SJSA1 (cell line): ENCODE results near the gene PXMP2. TPM values are rescaled to one million over a fixed set of nuclear protein-coding genes. Genes with fewer than 3 reads are reported as not detected.
"Not testable (repeated sequence)": the region's sequence is repeated elsewhere in the genome, so short reads cannot be mapped to it uniquely, and the experiment has no call there.

Experiments
- DNase-seq, 2 experiments: peaks; one replicate each; pipeline ENCODE4 v3.0.0-alpha.2; 2015 to 2020; ENCODE audit warnings: low spot score in 2 of 2, low read depth in 1 of 2
- H3K27ac ChIP-seq: fragments of 250-450 bp; sonication (Bioruptor Pico); 2 replicates; pipeline ENCODE4 v1.5.1; 2020; ENCODE audit warnings: mild to moderate bottlenecking, moderate library complexity
- H3K27me3 ChIP-seq: fragments of 250-450 bp; sonication (Bioruptor Pico); replicated peaks from 2 replicates; pipeline ENCODE4 v1.5.1; 2020; ENCODE audit warnings: mild to moderate bottlenecking, moderate library complexity
- H3K36me3 ChIP-seq: fragments of 250-450 bp; sonication (Bioruptor Pico); 2 replicates; pipeline ENCODE4 v1.5.1; 2020; ENCODE audit warnings: mild to moderate bottlenecking
- H3K4me1 ChIP-seq: fragments of 250-450 bp; sonication (Bioruptor Pico); replicated peaks from 2 replicates; pipeline ENCODE4 v1.6.1; 2021; ENCODE audit warnings: mild to moderate bottlenecking
- H3K4me3 ChIP-seq: fragments of 250-450 bp; sonication (Bioruptor Pico); 2 replicates; pipeline ENCODE4 v1.5.1; 2020; ENCODE audit warnings: mild to moderate bottlenecking
- H3K9me3 ChIP-seq: fragments of 250-450 bp; sonication (Bioruptor Pico); replicated peaks from 2 replicates; pipeline ENCODE4 v1.5.1; 2020; ENCODE audit warnings: mild to moderate bottlenecking
- total RNA-seq: library from RNA; depleted of rRNA; stranded (reverse); fragments of >200 nt; shearing (Covaris generic); gene quantifications from 2 replicates; pipeline ENCODE4 v1.2.3, GENCODE V29; 2014

Gene PXMP2
- total RNA-seq, 1 experiment from 2014 or later: 105 TPM

DNA sequence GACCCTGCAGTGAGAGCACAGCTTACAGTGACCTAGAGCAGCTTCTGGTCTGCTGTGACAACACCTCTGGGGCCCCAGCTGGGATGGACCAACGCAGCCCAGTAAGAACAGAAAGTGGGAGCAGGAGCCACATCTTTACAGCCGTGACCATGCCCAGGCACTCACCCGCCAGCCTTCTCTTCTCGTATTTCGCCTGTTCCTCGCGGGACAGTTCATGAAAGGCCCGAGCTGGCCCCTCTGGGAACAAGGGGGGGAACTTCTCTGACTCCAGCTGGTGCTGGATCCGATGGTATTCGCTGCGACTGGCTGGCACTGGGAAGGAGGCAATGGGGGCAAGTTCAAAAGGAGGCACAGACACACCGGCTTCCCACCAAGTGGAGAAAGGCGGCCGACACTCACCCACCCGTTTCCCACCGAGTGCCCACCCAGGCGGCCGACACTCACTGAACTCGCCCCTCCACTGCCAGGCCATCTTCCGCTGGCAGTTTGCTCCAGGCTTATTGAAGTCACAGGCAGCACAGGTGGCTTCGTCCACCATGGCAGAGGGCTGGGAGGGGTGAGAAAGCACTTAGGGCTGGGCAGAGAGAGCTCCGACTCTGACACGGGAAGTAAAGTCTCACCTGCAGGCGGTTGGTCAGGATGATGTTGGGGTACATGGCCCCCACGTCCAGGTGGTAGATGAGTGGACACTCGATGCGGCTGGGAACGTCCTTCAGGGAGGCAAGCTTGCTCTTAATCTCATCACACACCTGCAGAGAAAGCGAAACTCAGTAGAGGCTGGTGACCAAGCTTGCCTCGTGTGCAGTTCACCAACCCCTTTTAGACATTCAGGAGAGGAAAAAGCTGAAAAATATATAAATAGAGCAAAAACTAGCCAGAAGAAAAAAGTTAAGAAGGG, 18.9 kb upstream of the PXMP2 start:
- no peaks in the 10 kb centered on the region for H3K9me3 ChIP-seq
- H3K4me3 ChIP-seq: no peak overlapping the region
- no peaks in the 10 kb centered on the region for H3K4me1 ChIP-seq
- H3K27ac ChIP-seq: no peak overlapping the region
- H3K36me3 ChIP-seq: peaks cover 95% of the 10 kb centered on the region
- DNase-seq: no peak
- no peaks in the 10 kb centered on the region for H3K27me3 ChIP-seq

DNA sequence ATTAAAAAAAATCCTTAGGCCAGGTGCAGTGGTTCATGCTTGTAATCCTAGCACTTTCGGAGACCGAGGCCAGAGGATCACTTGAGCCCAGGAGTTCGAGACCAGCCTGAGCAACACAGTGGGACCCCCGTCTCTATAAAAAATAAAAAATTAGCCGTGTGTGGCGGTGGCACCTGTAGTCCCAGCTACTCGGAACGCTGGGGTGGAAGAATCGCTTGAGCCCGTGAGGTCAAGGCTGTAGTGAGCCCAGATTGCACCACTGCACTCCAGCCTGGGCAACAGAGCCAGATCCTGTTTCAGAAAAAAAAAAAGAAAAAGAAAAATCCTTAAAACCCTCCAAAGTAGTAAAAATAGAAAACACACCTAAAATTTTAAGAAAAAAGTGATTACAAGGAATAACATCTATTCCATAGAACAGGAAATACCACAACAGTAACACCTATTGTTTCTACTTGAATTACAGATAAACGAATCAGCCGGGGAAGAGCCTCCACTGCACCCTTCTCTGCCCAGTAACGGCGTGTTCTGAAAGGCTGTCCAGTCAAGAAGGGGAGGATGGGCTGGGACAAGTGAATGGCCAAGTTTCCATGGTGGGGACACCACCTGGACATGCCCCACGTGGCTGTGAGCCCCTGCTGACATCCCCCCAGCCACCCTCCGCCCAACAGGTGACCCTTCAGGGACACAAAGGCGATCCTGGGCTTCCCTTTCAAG, 18.1 kb upstream of the PXMP2 start:
- Histone ChIP-seq H3K36me3 (peaks cover 93% of the 10 kb centered on the region), H3K4me3 (no peak overlapping the region), H3K4me1 (no peaks in the 10 kb centered on the region), H3K9me3 (no peaks in the 10 kb centered on the region), H3K27me3 (no peaks in the 10 kb centered on the region), H3K27ac (no peak overlapping the region)
- DNase-seq: no peak

- H3K36me3 ChIP-seq: peaks cover 93% of the 10 kb centered on the region
- H3K4me1 ChIP-seq: no peaks in the 10 kb centered on the region
- no peak for DNase-seq
- H3K9me3 ChIP-seq: no peaks in the 10 kb centered on the region
- no peaks in the 10 kb centered on the region for H3K27me3 ChIP-seq
- H3K27ac ChIP-seq: no peak overlapping the region
- H3K4me3 ChIP-seq: no peak overlapping the region
These were observed 15.3 kb upstream of the PXMP2 start for GRCh38 chr12:132672116-132672515.

GRCh38 chr12:132672678-132673077, 14.7 kb upstream of the PXMP2 start:
- H3K27ac ChIP-seq: no peak overlapping the region
- peaks cover 93% of the 10 kb centered on the region for H3K36me3 ChIP-seq
- no peaks in the 10 kb centered on the region for H3K9me3 ChIP-seq

GRCh38 chr12:132673288-132674179, 13.9 kb upstream of the PXMP2 start:
- no peak overlapping the region for H3K4me3 ChIP-seq
- H3K27ac ChIP-seq: no peak overlapping the region
- DNase-seq: no peak
- H3K4me1 ChIP-seq: no peaks in the 10 kb centered on the region
- H3K27me3 ChIP-seq: no peaks in the 10 kb centered on the region
- H3K9me3 ChIP-seq: no peaks in the 10 kb centered on the region
- H3K36me3 ChIP-seq: peaks cover 89% of the 10 kb centered on the region

More at GRCh38 chr12:132672678-132673077, 14.7 kb upstream of the PXMP2 start:
- Histone ChIP-seq H3K27me3 (no peaks in the 10 kb centered on the region), H3K4me1 (no peaks in the 10 kb centered on the region), H3K4me3 (no peak overlapping the region)
- no peak for DNase-seq

- H3K4me3 ChIP-seq: no peak overlapping the region
- DNase-seq: no peak
- H3K27me3 ChIP-seq: no peaks in the 10 kb centered on the region
- peaks cover 89% of the 10 kb centered on the region for H3K36me3 ChIP-seq
- H3K4me1 ChIP-seq: no peaks in the 10 kb centered on the region
- no peaks in the 10 kb centered on the region for H3K9me3 ChIP-seq
- no peak overlapping the region for H3K27ac ChIP-seq
These were observed 12.8 kb upstream of the PXMP2 start for GRCh38 chr12:132674561-132674960.

- H3K36me3 ChIP-seq: peaks cover 89% of the 10 kb centered on the region
These were observed 11.5 kb upstream of the PXMP2 start for GRCh38 chr12:132675757-132676432.

GRCh38 chr12:132677492-132677891, 9.9 kb upstream of the PXMP2 start:
- DNase-seq: no peak
- Histone ChIP-seq H3K27ac (no peak overlapping the region), H3K36me3 (peaks cover 83% of the 10 kb centered on the region), H3K27me3 (no peaks in the 10 kb centered on the region), H3K9me3 (no peaks in the 10 kb centered on the region), H3K4me1 (no peaks in the 10 kb centered on the region), H3K4me3 (no peak overlapping the region)

More at GRCh38 chr12:132675757-132676432, 11.5 kb upstream of the PXMP2 start:
- H3K4me3 ChIP-seq: no peak overlapping the region
- no peaks in the 10 kb centered on the region for H3K9me3 ChIP-seq
- H3K4me1 ChIP-seq: no peaks in the 10 kb centered on the region
- H3K27me3 ChIP-seq: no peaks in the 10 kb centered on the region
- DNase-seq: no peak
- H3K27ac ChIP-seq: no peak overlapping the region

GRCh38 chr12:132685400-132685799, 2.0 kb upstream of the PXMP2 start:
- H3K36me3 ChIP-seq: peaks cover 43% of the 10 kb centered on the region
- no peak overlapping the region for H3K4me3 ChIP-seq
- H3K9me3 ChIP-seq: peaks cover 7% of the 10 kb centered on the region; the same call in 1 of the 2 replicates
- no peak overlapping the region for H3K27ac ChIP-seq
- no peak for DNase-seq
- H3K4me1 ChIP-seq: peaks cover 7% of the 10 kb centered on the region
- H3K27me3 ChIP-seq: no peaks in the 10 kb centered on the region

DNA sequence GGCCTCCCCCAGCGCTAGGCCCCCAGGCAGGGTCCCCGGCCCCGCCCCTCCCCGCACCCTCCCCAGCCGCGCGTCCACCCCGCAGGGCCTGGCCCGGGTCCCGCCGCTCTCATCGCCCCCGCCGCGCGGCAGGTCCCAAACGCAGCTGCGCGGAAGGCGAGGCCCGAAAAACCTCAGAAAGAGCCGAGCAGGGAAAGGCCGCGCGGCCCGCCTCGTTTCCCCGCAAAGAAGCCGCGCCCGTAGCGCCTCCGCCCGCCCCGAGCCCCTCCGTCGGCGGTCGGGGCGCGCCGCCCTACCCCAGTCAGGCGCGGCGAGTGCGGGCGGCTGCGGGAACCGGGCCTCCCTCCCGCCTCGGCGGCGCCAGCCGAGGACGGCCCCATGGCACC, 569 bp upstream of the PXMP2 start:
- Histone ChIP-seq H3K36me3 (peaks cover 44% of the 10 kb centered on the region), H3K27ac (peak overlapping the region; percentile 93), H3K4me3 (peak overlapping the region; percentile 99), H3K4me1 (peaks cover 7% of the 10 kb centered on the region), H3K27me3 (no peaks in the 10 kb centered on the region), H3K9me3 (peaks cover 7% of the 10 kb centered on the region; the same call in 1 of the 2 replicates)
- no peak for DNase-seq

- H3K27me3 ChIP-seq: no peaks in the 10 kb centered on the region
- H3K36me3 ChIP-seq: peaks cover 38% of the 10 kb centered on the region
- peaks cover 7% of the 10 kb centered on the region; the same call in 1 of the 2 replicates for H3K9me3 ChIP-seq
- no peak overlapping the region for H3K27ac ChIP-seq
- no peak for DNase-seq
- no peak overlapping the region for H3K4me3 ChIP-seq
- H3K4me1 ChIP-seq: peaks cover 7% of the 10 kb centered on the region
These were observed 1.8 kb downstream of the PXMP2 start for GRCh38 chr12:132689227-132689626.

- no peak for DNase-seq
- H3K27ac ChIP-seq: no peak overlapping the region
- H3K4me1 ChIP-seq: peaks cover 7% of the 10 kb centered on the region
- H3K27me3 ChIP-seq: no peaks in the 10 kb centered on the region
- peaks cover 38% of the 10 kb centered on the region for H3K36me3 ChIP-seq
- no peak overlapping the region for H3K4me3 ChIP-seq
- peaks cover 7% of the 10 kb centered on the region; the same call in 1 of the 2 replicates for H3K9me3 ChIP-seq
These were observed 2.7 kb downstream of the PXMP2 start for GRCh38 chr12:132690112-132690511.

DNA sequence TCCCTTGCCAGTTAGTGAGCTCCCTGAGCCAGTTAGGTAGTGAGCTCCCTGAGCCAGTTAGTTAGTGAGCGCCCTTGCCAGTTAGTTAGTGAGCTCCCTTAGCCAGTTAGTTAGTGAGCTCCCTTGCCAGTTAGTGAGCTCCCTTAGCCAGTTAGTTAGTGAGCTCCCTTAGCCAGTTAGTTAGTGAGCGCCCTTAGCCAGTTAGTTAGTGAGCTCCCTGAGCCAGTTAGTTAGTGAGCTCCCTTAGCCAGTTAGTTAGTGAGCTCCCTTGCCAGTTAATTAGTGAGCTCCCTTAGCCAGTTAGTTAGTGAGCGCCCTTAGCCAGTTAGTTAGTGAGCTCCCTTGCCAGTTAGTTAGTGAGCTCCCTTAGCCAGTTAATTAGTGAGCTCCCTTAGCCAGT, 4.6 kb downstream of the PXMP2 start:
- H3K36me3 ChIP-seq: peaks cover 41% of the 10 kb centered on the region
- not testable (repeated sequence) for H3K9me3 ChIP-seq, H3K4me3 ChIP-seq, H3K4me1 ChIP-seq, H3K27ac ChIP-seq, DNase-seq, H3K27me3 ChIP-seq
